HepG2 (cell line): ENCODE data around the gene ETFB. TPM values are rescaled to one million over a fixed set of nuclear protein-coding genes. Genes with fewer than 3 reads are reported as not detected.
A peak's percentile ranks its signal among the peaks of the same experiment; 100 is the strongest.

Experiments used
- ATF3 ChIP-seq: sonication (generic); formaldehyde crosslinking; IDR thresholded peaks from 2 replicates; pipeline ENCODE4 v1.4.0; 2020; ENCODE audit warnings: missing genetic modification reagents
- BCL3 ChIP-seq: sonication (generic); formaldehyde crosslinking; IDR thresholded peaks from 2 replicates; pipeline ENCODE4 v1.5.1; 2020; ENCODE audit warnings: mild to moderate bottlenecking, missing genetic modification reagents, moderate library complexity
- CENPX ChIP-seq: sonication (generic); formaldehyde crosslinking; IDR thresholded peaks from 2 replicates; pipeline ENCODE4 v1.9.0; 2021; ENCODE audit warnings: mild to moderate bottlenecking, missing genetic modification reagents, moderate library complexity
- FOXJ3 ChIP-seq: sonication (generic); formaldehyde crosslinking; IDR thresholded peaks from 2 replicates; pipeline ENCODE4 v1.4.0; 2020; ENCODE audit warnings: missing genetic modification reagents, mild to moderate bottlenecking, borderline replicate concordance
- FOXP1 ChIP-seq, 2 experiments: fragments of 450-650 bp in 1 of 2; IDR thresholded peaks; 2 replicates each; pipeline ENCODE4 v1.6.1; 2017 to 2018; ENCODE audit warnings: antibody characterized with exemption in 1 of 2
- GATAD2A ChIP-seq: IDR thresholded peaks from 2 replicates; pipeline ENCODE4 v1.6.1; 2016
- HNRNPLL ChIP-seq: fragments of 200-400 bp; formaldehyde crosslinking; IDR thresholded peaks from 2 replicates; pipeline ENCODE4 v1.6.1; 2017; ENCODE audit warnings: mild to moderate bottlenecking, low read depth, low read length; ENCODE audit not compliant: poor library complexity, severe bottlenecking
- KDM3A ChIP-seq: IDR thresholded peaks from 2 replicates; pipeline ENCODE4 v1.6.1; 2018; ENCODE audit warnings: low read depth, missing compliant biosample characterization
- MEIS1 ChIP-seq: sonication (generic); formaldehyde crosslinking; IDR thresholded peaks from 2 replicates; pipeline ENCODE4 v1.9.0; 2021; ENCODE audit warnings: mild to moderate bottlenecking, missing genetic modification reagents, moderate library complexity, borderline replicate concordance
- PCBP2 ChIP-seq: fragments of 200-400 bp; formaldehyde crosslinking; optimal IDR thresholded peaks from 2 replicates; pipeline ENCODE3; 2018; ENCODE audit warnings: low read length, low read depth; ENCODE audit not compliant: poor library complexity, severe bottlenecking
- PRDM10 ChIP-seq: sonication (generic); formaldehyde crosslinking; IDR thresholded peaks from 2 replicates; pipeline ENCODE4 v1.4.0; 2020; ENCODE audit warnings: low read depth, missing genetic modification reagents
- SP140L ChIP-seq: sonication (generic); formaldehyde crosslinking; IDR thresholded peaks from 2 replicates; pipeline ENCODE4 v1.4.0; 2020; ENCODE audit warnings: missing genetic modification reagents, borderline replicate concordance
- TBP ChIP-seq: sonication (generic); formaldehyde crosslinking; IDR thresholded peaks from 2 replicates; pipeline ENCODE4 v1.5.0; 2020; ENCODE audit warnings: missing genetic modification reagents
- ZFY ChIP-seq: sonication (generic); formaldehyde crosslinking; IDR thresholded peaks from 2 replicates; pipeline ENCODE4 v1.4.0; 2020; ENCODE audit warnings: missing genetic modification reagents
- ZMYM4 ChIP-seq: sonication (generic); formaldehyde crosslinking; IDR thresholded peaks from 2 replicates; pipeline ENCODE4 v1.8.1; 2023; ENCODE audit warnings: mild to moderate bottlenecking, missing genetic modification reagents
- ZNF282 ChIP-seq: fragments of 450-650 bp; IDR thresholded peaks from 2 replicates; pipeline ENCODE4 v1.6.1; 2018; ENCODE audit not compliant: partially characterized antibody
- ZNF460 ChIP-seq: sonication (generic); formaldehyde crosslinking; IDR thresholded peaks from 2 replicates; pipeline ENCODE4 v1.5.1; 2020; ENCODE audit warnings: missing genetic modification reagents, mild to moderate bottlenecking, borderline replicate concordance
- ZNF770 ChIP-seq: sonication (generic); formaldehyde crosslinking; IDR thresholded peaks from 2 replicates; pipeline ENCODE4 v1.5.0; 2020; ENCODE audit warnings: mild to moderate bottlenecking, missing genetic modification reagents
- ZSCAN20 ChIP-seq: sonication (generic); formaldehyde crosslinking; IDR thresholded peaks from 2 replicates; pipeline ENCODE4 v1.4.0; 2020; ENCODE audit warnings: missing genetic modification reagents, mild to moderate bottlenecking, borderline replicate concordance
- polyA plus RNA-seq, 8 experiments: library from polyadenylated mRNA; depleted of rRNA in 3 of 8; stranded (reverse) in 7 of 8; unstranded in 1 of 8; fragments of >200 nt; fragmentation: Illumina TruSeq in 4 of 8; extraction: Trizol in 4 of 8; gene quantifications; 2 replicates each; pipeline versions ENCODE4 v1.2.1 to v1.2.3, GENCODE V29; 2011 to 2016; ENCODE audit warnings: low read depth in 4 of 8, missing spikeins in 1 of 8, mixed read lengths in 1 of 8; ENCODE audit not compliant: insufficient read depth in 1 of 8
- total RNA-seq, 5 experiments: library from RNA; depleted of rRNA; stranded (reverse); fragments of >200 nt; fragmentation: Illumina TruSeq; extraction: Trizol; gene quantifications; 2 replicates each; pipeline ENCODE4 v1.2.3, GENCODE V29; 2016; ENCODE audit warnings: low read depth in 1 of 5
- TF ChIP-seq, protein P1 (sequence below): IDR thresholded peaks from 2 replicates; pipeline ENCODE4 v1.6.1; 2016; ENCODE audit warnings: low read depth, control low read depth

Gene ETFB
- total and polyA plus RNA-seq, 2 of the 13 experiments (the other 11 are each of a cell fraction or from before 2014, with no cell fraction given) = 678 to 1,314 TPM

- TF ChIP-seq PCBP2 (peak; percentile 79), ZMYM4 (CRISPR knock-in tag) (peak; percentile 24; the same call in 1 of the 2 replicates), CENPX (CRISPR knock-in tag) (no peak), BCL3 (CRISPR knock-in tag) (peak; percentile 24; the same call in 1 of the 2 replicates), ZNF770 (no peak), PRDM10 (CRISPR knock-in tag) (no peak), ZFY (CRISPR knock-in tag) (peak; percentile 58; the same call in 1 of the 2 replicates), HNRNPLL (peak; percentile 3), ZNF282 (no peak), ATF3 (CRISPR knock-in tag) (no peak), FOXJ3 (CRISPR knock-in tag) (no peak), ZSCAN20 (no peak), GATAD2A (CRISPR knock-in tag) (no peak), ZNF460 (CRISPR knock-in tag) (no peak), KDM3A (no peak), FOXP1 (IDR thresholded peaks at IDR 0.05) (no peak), FOXP1 (CRISPR knock-in tag; IDR thresholded peaks at IDR 0.05) (no peak), MEIS1 (CRISPR knock-in tag) (no peak), TBP (CRISPR knock-in tag) (no peak), SP140L (CRISPR knock-in tag) (no peak)
- TF ChIP-seq, protein P1, sequence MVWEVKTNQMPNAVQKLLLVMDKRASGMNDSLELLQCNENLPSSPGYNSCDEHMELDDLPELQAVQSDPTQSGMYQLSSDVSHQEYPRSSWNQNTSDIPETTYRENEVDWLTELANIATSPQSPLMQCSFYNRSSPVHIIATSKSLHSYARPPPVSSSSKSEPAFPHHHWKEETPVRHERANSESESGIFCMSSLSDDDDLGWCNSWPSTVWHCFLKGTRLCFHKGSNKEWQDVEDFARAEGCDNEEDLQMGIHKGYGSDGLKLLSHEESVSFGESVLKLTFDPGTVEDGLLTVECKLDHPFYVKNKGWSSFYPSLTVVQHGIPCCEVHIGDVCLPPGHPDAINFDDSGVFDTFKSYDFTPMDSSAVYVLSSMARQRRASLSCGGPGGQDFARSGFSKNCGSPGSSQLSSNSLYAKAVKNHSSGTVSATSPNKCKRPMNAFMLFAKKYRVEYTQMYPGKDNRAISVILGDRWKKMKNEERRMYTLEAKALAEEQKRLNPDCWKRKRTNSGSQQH (CRISPR knock-in tag) = no peak; the same call in 1 of the 2 replicates
Measured at GRCh38 chr19:51366389-51367254, 434 bp upstream of the ETFB start (continued).
